ENCODE results near the gene ACSL1.
"Not testable (repeated sequence)": the region's sequence is repeated elsewhere in the genome, so short reads cannot be mapped to it uniquely, and the experiment has no call there.

Gene ACSL1

DNA sequence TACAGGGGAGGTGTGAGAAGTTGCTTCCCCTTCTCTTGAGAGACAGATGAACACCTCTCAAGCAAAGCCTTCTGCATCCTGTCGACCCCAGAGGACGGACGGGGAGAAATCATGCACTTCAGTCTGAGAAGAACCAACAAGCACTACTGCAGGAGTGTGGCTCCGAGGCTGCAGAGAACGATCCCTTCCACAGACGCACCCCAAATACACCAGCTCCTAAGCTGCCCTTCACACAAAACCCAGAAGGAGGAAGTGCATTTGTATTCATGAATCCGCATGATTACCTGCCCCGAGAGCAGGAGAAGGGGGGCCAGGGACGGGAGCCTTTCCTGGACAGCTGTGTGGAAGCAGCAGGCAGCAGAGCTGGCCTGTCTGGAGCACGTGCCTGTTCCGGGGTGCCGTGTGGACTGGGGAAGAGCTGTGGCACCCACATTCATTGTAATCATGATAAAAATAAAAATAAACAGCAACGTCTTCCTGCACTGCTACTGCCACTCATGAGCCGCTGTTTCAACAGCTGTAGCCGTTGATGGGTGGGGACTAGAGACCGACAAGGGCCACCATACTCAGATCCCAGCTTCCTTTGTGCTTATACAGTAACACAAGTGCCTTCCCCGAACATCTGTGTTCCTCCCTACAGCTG lies 42.9 kb downstream of the ACSL1 start:
- H3K4me3 ChIP-seq (ENCODE audit: low read length) = no peak overlapping the region
- DNase-seq (ENCODE audit: low read depth) = no peak
- TF ChIP-seq, protein P1, sequence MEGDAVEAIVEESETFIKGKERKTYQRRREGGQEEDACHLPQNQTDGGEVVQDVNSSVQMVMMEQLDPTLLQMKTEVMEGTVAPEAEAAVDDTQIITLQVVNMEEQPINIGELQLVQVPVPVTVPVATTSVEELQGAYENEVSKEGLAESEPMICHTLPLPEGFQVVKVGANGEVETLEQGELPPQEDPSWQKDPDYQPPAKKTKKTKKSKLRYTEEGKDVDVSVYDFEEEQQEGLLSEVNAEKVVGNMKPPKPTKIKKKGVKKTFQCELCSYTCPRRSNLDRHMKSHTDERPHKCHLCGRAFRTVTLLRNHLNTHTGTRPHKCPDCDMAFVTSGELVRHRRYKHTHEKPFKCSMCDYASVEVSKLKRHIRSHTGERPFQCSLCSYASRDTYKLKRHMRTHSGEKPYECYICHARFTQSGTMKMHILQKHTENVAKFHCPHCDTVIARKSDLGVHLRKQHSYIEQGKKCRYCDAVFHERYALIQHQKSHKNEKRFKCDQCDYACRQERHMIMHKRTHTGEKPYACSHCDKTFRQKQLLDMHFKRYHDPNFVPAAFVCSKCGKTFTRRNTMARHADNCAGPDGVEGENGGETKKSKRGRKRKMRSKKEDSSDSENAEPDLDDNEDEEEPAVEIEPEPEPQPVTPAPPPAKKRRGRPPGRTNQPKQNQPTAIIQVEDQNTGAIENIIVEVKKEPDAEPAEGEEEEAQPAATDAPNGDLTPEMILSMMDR (conservative IDR thresholded peaks at IDR 0.05; ENCODE audit: low read depth, low read length) = no peak

DNA sequence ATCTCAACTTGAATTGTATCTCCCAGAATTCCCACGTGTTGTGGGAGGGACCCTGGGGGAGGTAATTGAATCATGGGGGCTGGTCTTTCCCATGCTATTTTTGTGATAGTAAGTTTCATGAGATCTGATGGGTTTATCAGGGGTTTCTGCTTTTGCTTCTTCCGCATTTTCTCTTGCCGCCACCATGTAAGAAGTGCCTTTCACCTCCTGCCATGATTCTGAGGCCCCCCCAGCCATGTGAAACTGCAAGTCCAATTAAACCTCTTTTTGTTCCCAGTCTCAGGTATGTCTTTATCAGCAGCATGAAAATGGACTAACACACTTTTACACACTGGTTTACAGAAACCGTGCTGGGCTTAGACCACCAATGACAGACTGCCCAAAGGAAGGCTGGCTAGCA lies 46.6 kb downstream of the ACSL1 start:
- not testable (repeated sequence) for DNase-seq (ENCODE audit: low read depth); H3K4me3 ChIP-seq (ENCODE audit: low read length)

DNA sequence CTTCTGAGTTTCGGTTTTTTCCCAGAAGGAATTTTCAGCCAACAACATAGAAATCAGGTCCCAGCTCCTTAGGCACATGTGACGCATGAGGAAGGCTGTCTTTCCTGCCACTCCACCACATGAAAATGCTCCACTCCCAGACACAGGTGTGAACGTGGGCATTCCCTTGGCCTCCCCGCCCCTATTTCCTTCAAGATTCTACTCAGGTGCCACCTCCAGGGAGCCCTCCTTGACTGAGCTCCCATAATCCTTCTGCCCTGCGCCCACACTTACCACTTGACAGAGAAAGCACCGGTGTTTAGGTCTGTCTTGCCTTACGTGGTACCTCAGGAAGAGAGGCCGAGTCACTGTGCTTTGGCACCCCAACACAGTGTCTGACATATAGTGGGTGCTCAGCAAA lies 47.4 kb downstream of the ACSL1 start:
- TF ChIP-seq, protein P1 (conservative IDR thresholded peaks at IDR 0.05; ENCODE audit: low read depth, low read length) = no peak
- no peak for DNase-seq (ENCODE audit: low read depth)
- no peak overlapping the region for H3K4me3 ChIP-seq (ENCODE audit: low read length)

DNA sequence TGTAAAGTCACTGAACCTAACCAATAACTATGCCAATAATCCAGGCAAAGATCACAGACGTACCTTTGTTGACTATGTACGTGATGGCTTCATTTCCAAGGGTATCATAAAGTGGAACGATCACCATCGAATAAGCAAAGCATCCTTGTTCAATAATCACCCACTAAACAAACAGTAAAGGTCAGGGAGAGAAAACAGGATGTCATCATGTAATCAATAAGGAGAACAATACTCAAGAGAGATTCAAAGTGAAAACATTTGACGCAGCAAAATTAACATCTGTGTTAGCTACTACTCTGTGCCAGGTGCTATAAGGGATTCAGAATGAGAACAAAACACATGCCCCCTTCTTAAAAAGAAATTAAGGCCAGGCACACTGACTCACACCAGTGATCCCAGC lies 48.9 kb downstream of the ACSL1 start:
- TF ChIP-seq, protein P1 (conservative IDR thresholded peaks at IDR 0.05; ENCODE audit: low read depth, low read length) = no peak
- no peak for DNase-seq (ENCODE audit: low read depth)
- H3K4me3 ChIP-seq (ENCODE audit: low read length) = no peak overlapping the region

DNA sequence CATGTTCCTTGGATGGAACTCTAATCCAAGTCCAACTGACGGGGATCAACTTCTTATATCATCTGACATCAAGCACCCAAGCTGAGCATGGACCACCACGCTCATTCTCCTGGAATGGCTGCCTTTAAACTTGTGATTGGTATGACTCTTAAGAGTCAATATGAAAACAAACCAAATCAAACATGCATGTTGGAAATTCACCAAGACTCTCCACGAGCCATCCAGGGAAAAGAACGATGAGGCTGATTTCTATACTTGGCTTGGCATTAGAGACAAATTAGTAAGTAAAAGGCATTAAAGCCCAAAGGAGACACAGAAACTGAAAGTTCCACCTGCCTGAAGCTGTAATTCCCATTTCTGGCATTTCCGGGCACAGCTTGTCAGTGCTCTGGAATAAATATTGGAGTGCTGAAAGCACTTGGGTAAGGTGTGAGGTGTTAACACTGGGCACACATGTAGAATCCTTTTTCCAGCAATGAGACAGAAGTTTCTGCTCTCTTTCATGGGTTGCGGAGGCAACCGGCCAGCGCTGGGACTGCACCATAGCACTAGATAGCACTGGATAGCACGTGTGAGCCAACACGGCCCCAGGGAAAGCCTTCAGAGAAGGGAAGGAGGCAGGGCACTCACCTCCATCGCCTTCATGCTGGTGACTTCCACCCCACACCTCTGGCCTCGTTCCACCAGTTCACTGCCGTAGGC lies 49.8 kb downstream of the ACSL1 start:
- TF ChIP-seq, protein P1 (conservative IDR thresholded peaks at IDR 0.05; ENCODE audit: low read depth, low read length) = no peak
- no peak for DNase-seq (ENCODE audit: low read depth)

DNA sequence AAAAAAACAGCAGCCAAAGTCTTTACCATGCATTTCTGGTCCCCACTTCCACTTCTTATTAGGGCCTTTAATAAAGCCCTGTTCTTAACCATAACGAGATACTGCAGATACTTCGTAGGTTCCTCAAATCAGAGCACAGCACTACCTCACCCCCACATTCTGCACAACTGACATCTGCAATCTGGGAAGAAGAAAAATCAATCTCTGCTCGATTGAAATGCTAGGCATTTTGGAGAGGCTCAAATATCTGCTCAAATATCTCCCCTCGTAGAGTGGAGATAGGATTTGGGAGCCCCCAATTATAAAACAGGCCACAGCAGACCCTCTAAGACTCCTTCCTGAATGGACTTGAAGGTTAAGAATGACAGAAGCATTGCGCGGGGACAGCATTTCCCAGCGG lies 51.6 kb downstream of the ACSL1 start:
- DNase-seq (ENCODE audit: low read depth) = no peak
- no peak overlapping the region for H3K4me3 ChIP-seq (ENCODE audit: low read length)
- TF ChIP-seq, protein P1 (conservative IDR thresholded peaks at IDR 0.05; ENCODE audit: low read depth, low read length) = no peak

More for the DNA sequence above, 49.8 kb downstream of the ACSL1 start:
- H3K4me3 ChIP-seq (ENCODE audit: low read length) = no peak overlapping the region

DNA sequence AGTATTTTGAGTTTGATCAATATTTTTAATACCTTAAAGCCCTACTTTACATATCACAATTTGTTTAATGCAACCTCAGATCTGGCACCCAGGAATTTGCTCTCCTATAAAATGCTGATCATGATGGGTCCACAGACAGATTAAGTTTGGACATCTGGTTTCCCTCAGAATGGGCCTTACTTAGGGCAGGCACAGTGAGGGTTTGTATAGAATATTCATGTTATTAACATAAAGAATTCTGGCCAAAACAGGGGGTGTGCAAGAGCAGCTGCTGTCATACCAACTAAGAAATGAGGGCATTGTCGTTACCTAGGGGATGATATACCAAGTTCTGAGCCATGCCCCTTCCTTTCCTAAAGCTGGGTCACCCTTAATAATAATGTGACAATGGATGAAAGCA lies 54.4 kb downstream of the ACSL1 start:
- H3K4me3 ChIP-seq (ENCODE audit: low read length) = no peak overlapping the region
- TF ChIP-seq, protein P1 (conservative IDR thresholded peaks at IDR 0.05; ENCODE audit: low read depth, low read length) = no peak
- DNase-seq (ENCODE audit: low read depth) = no peak
